ENCODE measurements around the gene GNA15.
"Not testable (repeated sequence)": the region's sequence is repeated elsewhere in the genome, so short reads cannot be mapped to it uniquely, and the experiment has no call there.

The GNA15 gene

GRCh38 chr19:3202895-3203294, 67.1 kb downstream of the GNA15 start:
- DNase-seq (ENCODE audit: low read depth, low spot score); H3K9me3 ChIP-seq (ENCODE audit: control insufficient read depth, insufficient read depth, low read length); H3K4me3 ChIP-seq (ENCODE audit: low read length); H3K4me1 ChIP-seq (ENCODE audit: control insufficient read depth, insufficient read depth, low read length); H3K27ac ChIP-seq (ENCODE audit: low read length); H3K27me3 ChIP-seq (ENCODE audit: control insufficient read depth, insufficient read depth, low read length): not testable (repeated sequence)
- WGBS (ENCODE audit: insufficient coverage, insufficient read length) = no CpG with 5 or more reads among the region's 7 CpGs
- H3K36me3 ChIP-seq (ENCODE audit: control insufficient read depth, insufficient read depth, low read length) = peaks cover 39% of the 10 kb centered on the region

DNA sequence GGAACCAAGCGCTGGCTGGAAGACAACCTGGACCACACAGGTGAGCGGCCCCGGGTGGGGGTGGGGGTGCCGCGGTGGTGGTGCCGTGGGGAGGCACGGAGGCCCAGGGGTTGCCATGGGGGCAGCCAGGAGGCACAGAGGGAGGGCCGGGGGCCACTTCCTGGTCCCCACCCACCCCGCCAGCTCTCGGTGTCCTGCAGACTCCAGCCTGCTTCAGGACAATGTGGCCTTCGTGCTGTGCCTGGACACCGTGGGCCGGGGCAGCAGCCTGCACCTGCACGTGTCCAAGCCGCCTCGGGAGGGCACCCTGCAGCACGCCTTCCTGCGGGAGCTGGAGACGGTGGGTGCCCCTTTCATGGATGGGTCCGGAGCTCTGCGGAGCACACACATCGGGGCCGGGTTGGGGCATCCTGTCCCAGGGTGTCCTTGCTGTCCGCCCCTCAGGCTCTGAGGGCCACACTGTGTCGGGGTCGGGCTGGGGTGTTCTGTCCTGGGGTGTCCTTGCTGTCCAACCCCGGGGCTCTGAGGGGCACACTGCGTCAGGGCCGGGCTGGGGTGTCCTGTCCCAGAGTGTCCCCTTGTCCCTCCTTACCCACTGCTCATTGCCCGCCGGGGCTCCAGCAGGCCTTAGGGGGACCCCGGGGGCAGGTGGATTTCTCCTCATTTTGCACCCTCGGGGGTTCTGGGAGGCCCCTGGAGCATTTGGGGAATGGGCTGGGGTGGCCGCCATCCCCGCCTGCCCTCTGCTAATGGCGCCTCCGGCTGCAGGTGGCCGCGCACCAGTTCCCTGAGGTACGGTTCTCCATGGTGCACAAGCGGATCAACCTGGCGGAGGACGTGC, 68.2 kb downstream of the GNA15 start:
- WGBS (ENCODE audit: insufficient coverage, insufficient read length) = no CpG with 5 or more reads among the region's 43 CpGs
- H3K9me3 ChIP-seq (ENCODE audit: control insufficient read depth, insufficient read depth, low read length) = no peaks in the 10 kb centered on the region
- H3K4me1 ChIP-seq (ENCODE audit: control insufficient read depth, insufficient read depth, low read length) = no peaks in the 10 kb centered on the region; the same call in 1 of the 2 replicates
- H3K27ac ChIP-seq (ENCODE audit: low read length) = no peak overlapping the region
- H3K27me3 ChIP-seq (ENCODE audit: control insufficient read depth, insufficient read depth, low read length) = no peaks in the 10 kb centered on the region
- peaks cover 41% of the 10 kb centered on the region for H3K36me3 ChIP-seq (ENCODE audit: control insufficient read depth, insufficient read depth, low read length)
- no peak overlapping the region for H3K4me3 ChIP-seq (ENCODE audit: low read length)
- DNase-seq (ENCODE audit: low read depth, low spot score) = no peak

DNA sequence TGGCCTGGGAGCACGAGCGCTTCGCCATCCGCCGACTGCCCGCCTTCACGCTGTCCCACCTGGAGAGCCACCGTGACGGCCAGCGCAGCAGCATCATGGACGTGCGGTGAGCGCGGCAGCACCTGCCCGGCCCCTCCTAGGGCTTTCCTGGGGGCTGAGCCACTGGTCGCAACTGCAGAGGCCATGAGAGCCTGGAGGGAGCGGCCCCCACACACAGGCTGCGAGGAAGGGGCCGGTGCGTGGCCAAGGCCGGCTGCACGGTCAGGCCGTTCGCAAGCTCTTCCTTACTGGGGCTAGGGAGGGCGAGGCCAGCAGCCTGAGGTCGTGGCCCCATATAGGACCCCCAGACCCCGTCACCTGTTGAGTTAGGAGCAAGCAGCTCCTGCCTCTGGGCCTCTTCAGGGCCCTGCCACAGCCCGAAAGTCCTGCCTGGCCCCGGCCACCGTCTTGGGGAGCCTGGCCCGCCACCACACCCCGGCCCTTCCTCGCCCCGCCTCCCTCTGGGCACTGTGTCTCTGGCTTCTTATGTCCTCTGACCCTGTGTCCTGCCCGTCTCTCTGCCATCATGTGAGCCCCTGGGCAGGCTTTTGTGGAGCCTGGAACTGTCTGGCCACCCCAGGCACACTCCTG, 68.9 kb downstream of the GNA15 start:
- no CpG with 5 or more reads among the region's 35 CpGs for WGBS (ENCODE audit: insufficient coverage, insufficient read length)
- Histone ChIP-seq H3K4me3 (ENCODE audit: low read length) (no peak overlapping the region), H3K9me3 (ENCODE audit: control insufficient read depth, insufficient read depth, low read length) (no peaks in the 10 kb centered on the region), H3K36me3 (ENCODE audit: control insufficient read depth, insufficient read depth, low read length) (peaks cover 41% of the 10 kb centered on the region), H3K4me1 (ENCODE audit: control insufficient read depth, insufficient read depth, low read length) (no peaks in the 10 kb centered on the region; the same call in 1 of the 2 replicates), H3K27me3 (ENCODE audit: control insufficient read depth, insufficient read depth, low read length) (no peaks in the 10 kb centered on the region), H3K27ac (ENCODE audit: low read length) (no peak overlapping the region)
- DNase-seq (ENCODE audit: low read depth, low spot score) = no peak

GRCh38 chr19:3206216-3206953, 70.6 kb downstream of the GNA15 start:
- no CpG with 5 or more reads among the region's 28 CpGs for WGBS (ENCODE audit: insufficient coverage, insufficient read length)
- no peak overlapping the region for H3K27ac ChIP-seq (ENCODE audit: low read length)
- DNase-seq (ENCODE audit: low read depth, low spot score) = no peak
- H3K27me3 ChIP-seq (ENCODE audit: control insufficient read depth, insufficient read depth, low read length) = no peaks in the 10 kb centered on the region
- no peaks in the 10 kb centered on the region for H3K9me3 ChIP-seq (ENCODE audit: control insufficient read depth, insufficient read depth, low read length)
- H3K4me3 ChIP-seq (ENCODE audit: low read length) = no peak overlapping the region
- H3K4me1 ChIP-seq (ENCODE audit: control insufficient read depth, insufficient read depth, low read length) = peaks cover 2% of the 10 kb centered on the region; the same call in 1 of the 2 replicates
- H3K36me3 ChIP-seq (ENCODE audit: control insufficient read depth, insufficient read depth, low read length) = peaks cover 37% of the 10 kb centered on the region

GRCh38 chr19:3207461-3208242, 71.8 kb downstream of the GNA15 start:
- Histone ChIP-seq H3K27me3 (ENCODE audit: control insufficient read depth, insufficient read depth, low read length) (no peaks in the 10 kb centered on the region), H3K27ac (ENCODE audit: low read length) (no peak overlapping the region), H3K4me3 (ENCODE audit: low read length) (no peak overlapping the region), H3K9me3 (ENCODE audit: control insufficient read depth, insufficient read depth, low read length) (no peaks in the 10 kb centered on the region), H3K4me1 (ENCODE audit: control insufficient read depth, insufficient read depth, low read length) (peaks cover 2% of the 10 kb centered on the region; the same call in 1 of the 2 replicates), H3K36me3 (ENCODE audit: control insufficient read depth, insufficient read depth, low read length) (peaks cover 37% of the 10 kb centered on the region)
- no CpG with 5 or more reads among the region's 43 CpGs for WGBS (ENCODE audit: insufficient coverage, insufficient read length)
- DNase-seq (ENCODE audit: low read depth, low spot score) = no peak

DNA sequence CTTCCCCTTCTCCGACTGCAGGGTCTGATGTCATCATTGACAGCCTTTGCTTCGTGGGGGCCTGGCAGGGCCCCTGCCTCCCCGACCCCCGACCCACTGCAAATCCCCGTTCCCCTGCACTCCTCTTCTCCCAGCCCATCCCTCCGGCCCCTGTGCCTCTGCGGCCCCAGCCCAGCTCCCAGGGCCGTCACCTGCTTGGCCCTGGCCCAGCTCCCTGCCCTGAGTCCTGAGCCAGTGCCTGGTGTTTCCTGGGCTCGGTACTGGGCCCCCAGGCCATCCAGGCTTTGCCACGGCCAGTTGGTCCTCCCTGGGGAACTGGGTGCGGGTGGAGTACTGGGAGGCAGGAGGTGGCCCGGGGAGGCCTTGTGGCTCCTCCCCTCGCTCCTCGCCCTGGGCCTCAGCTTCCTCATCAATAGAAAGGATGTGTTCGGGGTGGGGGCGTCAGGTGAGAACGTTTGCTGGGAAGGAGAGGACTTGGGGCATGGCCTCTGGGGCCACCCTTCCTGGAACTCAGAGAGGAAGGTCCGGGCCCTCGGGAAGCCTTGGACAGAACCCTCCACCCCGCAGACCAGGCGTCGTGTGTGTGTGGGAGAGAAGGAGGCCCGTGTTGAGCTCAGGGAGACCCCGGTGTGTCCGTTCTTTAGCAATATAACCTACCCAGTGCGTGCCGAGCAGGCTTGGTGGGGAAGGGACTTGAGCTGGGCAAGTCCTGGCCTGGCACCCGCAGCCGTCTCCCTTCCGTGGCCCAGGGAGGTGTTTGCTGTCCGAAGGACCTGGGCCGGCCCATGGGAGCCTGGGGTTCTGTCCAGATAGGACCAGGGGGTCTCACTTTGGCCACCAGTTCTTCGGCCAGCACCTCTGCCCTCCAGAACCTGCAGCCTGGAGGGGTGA, 72.7 kb downstream of the GNA15 start:
- Histone ChIP-seq H3K27ac (ENCODE audit: low read length) (no peak overlapping the region), H3K4me1 (ENCODE audit: control insufficient read depth, insufficient read depth, low read length) (peaks cover 2% of the 10 kb centered on the region; the same call in 1 of the 2 replicates), H3K36me3 (ENCODE audit: control insufficient read depth, insufficient read depth, low read length) (peaks cover 34% of the 10 kb centered on the region), H3K9me3 (ENCODE audit: control insufficient read depth, insufficient read depth, low read length) (no peaks in the 10 kb centered on the region), H3K27me3 (ENCODE audit: control insufficient read depth, insufficient read depth, low read length) (no peaks in the 10 kb centered on the region), H3K4me3 (ENCODE audit: low read length) (no peak overlapping the region)
- no CpG with 5 or more reads among the region's 33 CpGs for WGBS (ENCODE audit: insufficient coverage, insufficient read length)
- no peak for DNase-seq (ENCODE audit: low read depth, low spot score)

- no CpG with 5 or more reads among the region's 20 CpGs for WGBS (ENCODE audit: insufficient coverage, insufficient read length)
- H3K36me3 ChIP-seq (ENCODE audit: control insufficient read depth, insufficient read depth, low read length) = peaks cover 16% of the 10 kb centered on the region
Measured at GRCh38 chr19:3210347-3211017, 74.6 kb downstream of the GNA15 start.

GRCh38 chr19:3211191-3211590, 75.4 kb downstream of the GNA15 start:
- no CpG with 5 or more reads among the region's 12 CpGs for WGBS (ENCODE audit: insufficient coverage, insufficient read length)
- H3K36me3 ChIP-seq (ENCODE audit: control insufficient read depth, insufficient read depth, low read length) = peaks cover 15% of the 10 kb centered on the region

More at GRCh38 chr19:3210347-3211017, 74.6 kb downstream of the GNA15 start:
- DNase-seq (ENCODE audit: low read depth, low spot score) = peak; percentile 43
- peaks cover 2% of the 10 kb centered on the region; the same call in 1 of the 2 replicates for H3K4me1 ChIP-seq (ENCODE audit: control insufficient read depth, insufficient read depth, low read length)
- no peaks in the 10 kb centered on the region for H3K9me3 ChIP-seq (ENCODE audit: control insufficient read depth, insufficient read depth, low read length)
- no peak overlapping the region for H3K27ac ChIP-seq (ENCODE audit: low read length)
- H3K4me3 ChIP-seq (ENCODE audit: low read length) = no peak overlapping the region
- H3K27me3 ChIP-seq (ENCODE audit: control insufficient read depth, insufficient read depth, low read length) = no peaks in the 10 kb centered on the region

DNA sequence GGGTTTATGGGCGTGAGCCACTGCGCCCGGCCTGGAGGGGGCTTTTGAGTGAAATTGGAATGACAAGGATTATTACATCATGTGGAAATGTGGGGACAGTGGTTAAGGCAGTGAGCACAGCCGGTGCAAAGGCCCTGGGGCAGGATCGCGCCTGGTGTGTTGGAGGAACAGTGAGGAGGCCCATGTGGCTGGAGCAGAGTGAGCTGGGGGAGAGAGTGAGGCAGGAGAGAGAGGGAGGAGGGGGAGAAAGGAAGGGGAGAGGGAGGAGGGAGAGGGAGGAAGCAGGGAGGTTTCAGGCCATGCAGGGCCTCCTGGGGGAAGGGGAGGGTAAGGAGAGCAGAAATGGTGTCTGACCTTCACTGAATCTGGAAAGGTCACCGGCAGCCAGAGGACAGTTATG, 77.3 kb downstream of the GNA15 start:
- Histone ChIP-seq H3K9me3 (ENCODE audit: control insufficient read depth, insufficient read depth, low read length) (no peaks in the 10 kb centered on the region), H3K4me3 (ENCODE audit: low read length) (no peak overlapping the region), H3K36me3 (ENCODE audit: control insufficient read depth, insufficient read depth, low read length) (no peaks in the 10 kb centered on the region; the same call in 1 of the 2 replicates), H3K27ac (ENCODE audit: low read length) (no peak overlapping the region), H3K27me3 (ENCODE audit: control insufficient read depth, insufficient read depth, low read length) (no peaks in the 10 kb centered on the region), H3K4me1 (ENCODE audit: control insufficient read depth, insufficient read depth, low read length) (0 out of 2 replicates have a peak, but pooled peaks cover 2% of the 10 kb centered on the region)
- no CpG with 5 or more reads among the region's 7 CpGs for WGBS (ENCODE audit: insufficient coverage, insufficient read length)
- no peak for DNase-seq (ENCODE audit: low read depth, low spot score)

More at GRCh38 chr19:3211191-3211590, 75.4 kb downstream of the GNA15 start:
- DNase-seq (ENCODE audit: low read depth, low spot score) = no peak
- Histone ChIP-seq H3K27ac (ENCODE audit: low read length) (no peak overlapping the region), H3K4me1 (ENCODE audit: control insufficient read depth, insufficient read depth, low read length) (peaks cover 2% of the 10 kb centered on the region; the same call in 1 of the 2 replicates), H3K9me3 (ENCODE audit: control insufficient read depth, insufficient read depth, low read length) (no peaks in the 10 kb centered on the region), H3K4me3 (ENCODE audit: low read length) (no peak overlapping the region), H3K27me3 (ENCODE audit: control insufficient read depth, insufficient read depth, low read length) (no peaks in the 10 kb centered on the region)

Measured in iPS DF 6.9 (cell line).